Hepatocyte (in vitro differentiated cells): ENCODE results near the gene ATP6V1B1. TPM values are rescaled to one million over a fixed set of nuclear protein-coding genes. Genes with fewer than 3 reads are reported as not detected.
A peak's percentile ranks its signal among the peaks of the same experiment; 100 is the strongest.

Source experiments
- DNase-seq: peaks from one replicate; pipeline ENCODE4 v3.0.0-alpha.2; 2016; ENCODE audit warnings: low spot score
- H2AFZ ChIP-seq: fragments of 200-600 bp; sonication (generic); 2 replicates; pipeline ENCODE4 v1.6.0; 2016; ENCODE audit warnings: antibody characterized with exemption, mild to moderate bottlenecking
- H3K27ac ChIP-seq: fragments of 200-600 bp; sonication (generic); 2 replicates; pipeline ENCODE4 v1.5.1; 2016; ENCODE audit warnings: mild to moderate bottlenecking
- H3K27me3 ChIP-seq: fragments of 200-600 bp; sonication (generic); 2 replicates; pipeline ENCODE4 v1.6.1; 2016
- H3K36me3 ChIP-seq: fragments of 200-600 bp; sonication (generic); replicated peaks from 2 replicates; pipeline ENCODE4 v1.5.1; 2016; ENCODE audit warnings: low read depth; ENCODE audit not compliant: insufficient read depth
- H3K4me1 ChIP-seq: fragments of 200-600 bp; sonication (generic); 2 replicates; pipeline ENCODE4 v1.5.1; 2016; ENCODE audit warnings: mild to moderate bottlenecking, moderate library complexity; ENCODE audit not compliant: insufficient read depth
- H3K4me2 ChIP-seq: fragments of 200-600 bp; sonication (generic); 2 replicates; pipeline ENCODE4 v1.6.0; 2016
- H3K4me3 ChIP-seq: fragments of 200-600 bp; sonication (generic); 2 replicates; pipeline ENCODE4 v1.5.1; 2016; ENCODE audit warnings: mild to moderate bottlenecking
- H3K79me2 ChIP-seq: fragments of 200-600 bp; sonication (generic); 2 replicates; pipeline ENCODE4 v1.6.0; 2017; ENCODE audit warnings: mild to moderate bottlenecking
- H3K9me2 ChIP-seq: fragments of 200-600 bp; sonication (generic); replicated peaks from 2 replicates; pipeline ENCODE4 v1.6.0; 2017; ENCODE audit warnings: mild to moderate bottlenecking; ENCODE audit not compliant: insufficient read depth
- H3K9me3 ChIP-seq: fragments of 200-600 bp; sonication (generic); 2 replicates; pipeline ENCODE4 v1.5.1; 2016; ENCODE audit warnings: low read depth, mild to moderate bottlenecking
- H4K20me1 ChIP-seq: fragments of 200-600 bp; sonication (generic); 2 replicates; pipeline ENCODE4 v1.6.0; 2016; ENCODE audit warnings: mild to moderate bottlenecking; ENCODE audit not compliant: insufficient read depth, poor library complexity, severe bottlenecking
- CTCF ChIP-seq: fragments of 200-600 bp; sonication (generic); IDR thresholded peaks from 2 replicates; pipeline ENCODE4 v1.5.1; 2016; ENCODE audit warnings: antibody characterized with exemption, mild to moderate bottlenecking; ENCODE audit not compliant: poor library complexity
- EZH2 ChIP-seq: fragments of 200-600 bp; sonication (generic); IDR thresholded peaks from 2 replicates; pipeline ENCODE4 v1.6.1; 2016; ENCODE audit warnings: antibody characterized with exemption, mild to moderate bottlenecking, borderline replicate concordance
- EZH2phosphoT487 ChIP-seq: fragments of 200-600 bp; sonication (generic); IDR thresholded peaks from one replicate; pipeline ENCODE4 v1.6.1; 2018; ENCODE audit warnings: antibody characterized with exemption, mild to moderate bottlenecking, low read depth, moderate library complexity; ENCODE audit not compliant: unreplicated experiment, severe bottlenecking
- WGBS: methylation state at CpG from one replicate; pipeline ENCODE4 v1.1.6; 2016; ENCODE audit warnings: low lambda C conversion rate; ENCODE audit errors: missing lambda C conversion rate; 5-methylcytosine and 5-hydroxymethylcytosine counted together
- polyA plus RNA-seq: library from polyadenylated mRNA; unstranded; fragments of >200 nt; fragmentation: Nextera tagmentation; extraction: Ambion mirVana; gene quantifications from 2 replicates; pipeline ENCODE4 v1.2.1, GENCODE V29; 2016
- total RNA-seq: library from RNA; depleted of rRNA; stranded (reverse); fragments of >200 nt; gene quantifications from 2 replicates; pipeline ENCODE4 v1.2.3, GENCODE V29; 2014

The ATP6V1B1 gene
- total and polyA plus RNA-seq, 2 experiments from 2014 or later = 1.7 to 2.9 TPM

GRCh38 chr2:70895998-70896764 is 39.5 kb upstream of the ATP6V1B1 start:
- WGBS = 13% methylated on average over 25 of the region's 25 CpGs
- TF ChIP-seq EZH2phosphoT487 = no peak
- TF ChIP-seq EZH2 = no peak
- TF ChIP-seq CTCF = no peak

GRCh38 chr2:70896765-70897202 is 38.9 kb upstream of the ATP6V1B1 start:
- 16% methylated on average over 16 of the region's 16 CpGs for WGBS

More at GRCh38 chr2:70895998-70896764, 39.5 kb upstream of the ATP6V1B1 start:
- Histone ChIP-seq H3K4me3 (no peak overlapping the region), H3K27ac (no peak overlapping the region), H4K20me1 (no peaks in the 10 kb centered on the region), H3K27me3 (peaks cover 98% of the 10 kb centered on the region), H3K9me2 (no peaks in the 10 kb centered on the region), H3K9me3 (no peaks in the 10 kb centered on the region), H3K79me2 (no peaks in the 10 kb centered on the region), H3K36me3 (no peaks in the 10 kb centered on the region), H3K4me2 (no peak overlapping the region), H2AFZ (no peak overlapping the region), H3K4me1 (peaks cover 7% of the 10 kb centered on the region)
- no peak for DNase-seq

GRCh38 chr2:70897203-70897976 is 38.3 kb upstream of the ATP6V1B1 start:
- no peaks in the 10 kb centered on the region for H3K9me3 ChIP-seq
- H3K27ac ChIP-seq = no peak overlapping the region
- H3K36me3 ChIP-seq = no peaks in the 10 kb centered on the region
- no peaks in the 10 kb centered on the region for H3K79me2 ChIP-seq
- no peak for DNase-seq
- peak; percentile 50 for TF ChIP-seq EZH2
- peak; percentile 41 for TF ChIP-seq EZH2phosphoT487
- TF ChIP-seq CTCF = no peak
- 8% methylated on average over 35 of the region's 35 CpGs for WGBS
- no peak overlapping the region for H3K4me3 ChIP-seq
- H3K27me3 ChIP-seq = peaks cover 98% of the 10 kb centered on the region
- H3K4me2 ChIP-seq = no peak overlapping the region
- no peaks in the 10 kb centered on the region for H3K9me2 ChIP-seq
- no peaks in the 10 kb centered on the region for H4K20me1 ChIP-seq
- no peak overlapping the region for H2AFZ ChIP-seq
- peaks cover 13% of the 10 kb centered on the region for H3K4me1 ChIP-seq

More at GRCh38 chr2:70896765-70897202, 38.9 kb upstream of the ATP6V1B1 start:
- no peaks in the 10 kb centered on the region for H3K36me3 ChIP-seq
- H3K4me3 ChIP-seq = no peak overlapping the region
- H4K20me1 ChIP-seq = no peaks in the 10 kb centered on the region
- H3K4me2 ChIP-seq = no peak overlapping the region
- H3K27me3 ChIP-seq = peaks cover 98% of the 10 kb centered on the region
- no peak overlapping the region for H2AFZ ChIP-seq
- H3K9me2 ChIP-seq = no peaks in the 10 kb centered on the region
- no peak overlapping the region for H3K27ac ChIP-seq
- H3K79me2 ChIP-seq = no peaks in the 10 kb centered on the region
- H3K4me1 ChIP-seq = peaks cover 13% of the 10 kb centered on the region
- TF ChIP-seq EZH2 (peak; percentile 43), EZH2phosphoT487 (peak; percentile 88), CTCF (no peak)
- H3K9me3 ChIP-seq = no peaks in the 10 kb centered on the region
- no peak for DNase-seq
